ENCODE data around the gene UNC13A. TPM values are rescaled to one million over a fixed set of nuclear protein-coding genes. Genes with fewer than 3 reads are reported as not detected.
"Not testable (repeated sequence)": the region's sequence is repeated elsewhere in the genome, so short reads cannot be mapped to it uniquely, and the experiment has no call there.

The UNC13A gene
- total RNA-seq, 1 experiment from 2014 or later = 0.18 TPM

DNA sequence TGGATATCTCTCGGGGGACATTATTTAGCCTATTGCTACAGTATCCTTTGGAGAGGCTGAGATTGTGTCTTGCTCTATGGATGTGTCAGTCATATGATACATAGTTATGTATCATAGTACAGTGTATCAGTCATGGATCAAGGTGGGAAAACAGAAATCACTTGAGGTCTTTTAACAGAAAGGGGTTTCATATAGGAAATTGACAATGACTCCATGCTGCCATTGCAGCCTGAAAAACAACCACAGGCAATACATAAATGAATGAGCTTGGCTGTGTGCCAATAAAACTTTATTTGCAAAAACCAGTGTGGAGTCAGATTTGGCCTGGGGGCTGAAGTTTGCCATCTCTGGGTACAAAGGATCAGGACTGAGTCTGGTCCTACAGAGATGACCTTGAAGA lies 97.3 kb downstream of the UNC13A start:
- H3K27ac Mint-ChIP-seq (ENCODE audit: unreplicated experiment) = no peak overlapping the region
- H3K9me3 Mint-ChIP-seq (ENCODE audit: unreplicated experiment) = no peaks in the 10 kb centered on the region
- intact Hi-C loops (cut with micrococcal nuclease; ENCODE audit: unreplicated experiment) = no loop called here
- Histone ChIP-seq H3K4me3 (ENCODE audit: low read depth, low read length) (no peak overlapping the region), H3K9me3 (no peaks in the 10 kb centered on the region), H3K27me3 (replicated peaks; ENCODE audit: control insufficient read depth, insufficient read depth, low read length) (no peaks in the 10 kb centered on the region; the same call in 1 of the 2 replicates), H3K36me3 (ENCODE audit: control insufficient read depth, insufficient read depth, low read length) (no peaks in the 10 kb centered on the region), H3K4me1 (no peaks in the 10 kb centered on the region)
- no peaks in the 10 kb centered on the region for H3K36me3 Mint-ChIP-seq (ENCODE audit: insufficient read depth, unreplicated experiment)
- CTCF ChIA-PET = no interaction called here
- TF ChIP-seq, protein P1, sequence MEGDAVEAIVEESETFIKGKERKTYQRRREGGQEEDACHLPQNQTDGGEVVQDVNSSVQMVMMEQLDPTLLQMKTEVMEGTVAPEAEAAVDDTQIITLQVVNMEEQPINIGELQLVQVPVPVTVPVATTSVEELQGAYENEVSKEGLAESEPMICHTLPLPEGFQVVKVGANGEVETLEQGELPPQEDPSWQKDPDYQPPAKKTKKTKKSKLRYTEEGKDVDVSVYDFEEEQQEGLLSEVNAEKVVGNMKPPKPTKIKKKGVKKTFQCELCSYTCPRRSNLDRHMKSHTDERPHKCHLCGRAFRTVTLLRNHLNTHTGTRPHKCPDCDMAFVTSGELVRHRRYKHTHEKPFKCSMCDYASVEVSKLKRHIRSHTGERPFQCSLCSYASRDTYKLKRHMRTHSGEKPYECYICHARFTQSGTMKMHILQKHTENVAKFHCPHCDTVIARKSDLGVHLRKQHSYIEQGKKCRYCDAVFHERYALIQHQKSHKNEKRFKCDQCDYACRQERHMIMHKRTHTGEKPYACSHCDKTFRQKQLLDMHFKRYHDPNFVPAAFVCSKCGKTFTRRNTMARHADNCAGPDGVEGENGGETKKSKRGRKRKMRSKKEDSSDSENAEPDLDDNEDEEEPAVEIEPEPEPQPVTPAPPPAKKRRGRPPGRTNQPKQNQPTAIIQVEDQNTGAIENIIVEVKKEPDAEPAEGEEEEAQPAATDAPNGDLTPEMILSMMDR (IDR thresholded peaks at IDR 0.05; ENCODE audit: insufficient read depth in 1 of 2, low read depth in 1 of 2, low read length in 1 of 2, severe bottlenecking in 1 of 2, unreplicated experiment in 1 of 2) = no peak
- H3K4me3 Mint-ChIP-seq (ENCODE audit: unreplicated experiment) = no peak overlapping the region
- DNase-seq = no peak
- POLR2A ChIA-PET = no interaction called here
- H3K27me3 Mint-ChIP-seq (ENCODE audit: insufficient read depth, unreplicated experiment) = peaks cover 9% of the 10 kb centered on the region
- BruUV-seq (replicated peaks) = no TSS peak
- H3K4me1 Mint-ChIP-seq (ENCODE audit: low read depth, unreplicated experiment) = no peaks in the 10 kb centered on the region

DNA sequence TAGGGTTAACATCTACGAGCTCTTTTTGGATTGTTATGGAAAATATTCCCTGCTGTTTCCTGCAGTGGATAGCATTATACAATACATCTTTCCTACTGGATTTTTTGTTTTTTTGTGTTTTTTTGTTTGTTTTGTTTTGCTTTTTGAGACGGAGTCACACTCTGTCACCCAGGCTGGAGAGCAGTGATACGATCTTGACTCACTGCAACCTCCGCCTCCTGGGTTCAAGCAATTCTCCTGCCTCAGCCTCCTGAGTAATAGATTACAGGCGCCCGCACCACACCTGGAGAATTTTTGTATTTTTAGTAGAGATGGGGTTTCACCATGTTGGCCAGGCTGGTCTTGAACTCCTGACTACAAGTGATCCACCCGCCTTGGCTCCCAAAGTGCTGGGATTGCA lies 102.8 kb downstream of the UNC13A start:
- H3K9me3 ChIP-seq; H3K4me3 ChIP-seq (ENCODE audit: low read depth, low read length); H3K27me3 ChIP-seq (replicated peaks; ENCODE audit: control insufficient read depth, insufficient read depth, low read length); H3K36me3 ChIP-seq (ENCODE audit: control insufficient read depth, insufficient read depth, low read length); H3K9me3 Mint-ChIP-seq (ENCODE audit: unreplicated experiment); DNase-seq; H3K27ac Mint-ChIP-seq (ENCODE audit: unreplicated experiment); H3K4me3 Mint-ChIP-seq (ENCODE audit: unreplicated experiment); H3K4me1 ChIP-seq; BruUV-seq (replicated peaks); POLR2A ChIA-PET; intact Hi-C loops (cut with micrococcal nuclease; ENCODE audit: unreplicated experiment); H3K27me3 Mint-ChIP-seq (ENCODE audit: insufficient read depth, unreplicated experiment); H3K4me1 Mint-ChIP-seq (ENCODE audit: low read depth, unreplicated experiment): not testable (repeated sequence)
- H3K36me3 Mint-ChIP-seq (ENCODE audit: insufficient read depth, unreplicated experiment) = peaks cover 18% of the 10 kb centered on the region
- CTCF ChIA-PET = interaction anchor here (0.6 kb wide), 1 partner anchor 516 kb away, joined by 3 read pairs; no protein-coding TSS in a partner anchor

DNA sequence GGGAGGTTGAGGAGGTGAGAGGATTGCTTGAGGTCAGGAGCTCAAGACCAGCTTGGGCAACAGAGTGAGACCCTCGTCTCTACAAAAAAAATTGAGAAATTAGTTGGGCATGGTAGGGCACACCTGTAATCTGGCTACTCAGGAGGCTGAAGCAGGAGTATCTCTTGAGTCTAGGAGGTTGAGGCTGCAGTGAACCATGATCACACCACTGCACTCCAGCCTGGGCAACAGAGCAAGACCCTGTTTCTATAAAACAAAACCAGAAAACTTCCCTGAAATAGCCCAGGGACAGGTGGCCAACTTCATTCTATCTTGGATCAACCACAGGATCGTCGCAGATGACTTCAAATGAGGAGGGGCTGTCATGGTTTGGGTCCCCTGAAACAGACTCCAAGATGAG lies 104.0 kb downstream of the UNC13A start:
- Mint-ChIP-seq H3K4me1 (ENCODE audit: low read depth, unreplicated experiment) (peaks cover 6% of the 10 kb centered on the region), H3K27me3 (ENCODE audit: insufficient read depth, unreplicated experiment) (no peaks in the 10 kb centered on the region), H3K36me3 (ENCODE audit: insufficient read depth, unreplicated experiment) (peaks cover 29% of the 10 kb centered on the region), H3K27ac (ENCODE audit: unreplicated experiment) (no peak overlapping the region), H3K9me3 (ENCODE audit: unreplicated experiment) (no peaks in the 10 kb centered on the region), H3K4me3 (ENCODE audit: unreplicated experiment) (no peak overlapping the region)
- intact Hi-C loops (cut with micrococcal nuclease; ENCODE audit: unreplicated experiment) = no loop called here
- ChIA-PET CTCF (no interaction called here), POLR2A (no interaction called here)
- peaks cover 3% of the 10 kb centered on the region; the same call in 1 of the 2 replicates for H3K36me3 ChIP-seq (ENCODE audit: control insufficient read depth, insufficient read depth, low read length)
- TF ChIP-seq, protein P1 (IDR thresholded peaks at IDR 0.05; ENCODE audit: insufficient read depth in 1 of 2, low read depth in 1 of 2, low read length in 1 of 2, severe bottlenecking in 1 of 2, unreplicated experiment in 1 of 2) = no peak
- no peaks in the 10 kb centered on the region for H3K9me3 ChIP-seq
- H3K4me1 ChIP-seq = no peaks in the 10 kb centered on the region
- no TSS peak for BruUV-seq (replicated peaks)
- no peak overlapping the region for H3K4me3 ChIP-seq (ENCODE audit: low read depth, low read length)
- no peak for DNase-seq
- no peaks in the 10 kb centered on the region for H3K27me3 ChIP-seq (replicated peaks; ENCODE audit: control insufficient read depth, insufficient read depth, low read length)

DNA sequence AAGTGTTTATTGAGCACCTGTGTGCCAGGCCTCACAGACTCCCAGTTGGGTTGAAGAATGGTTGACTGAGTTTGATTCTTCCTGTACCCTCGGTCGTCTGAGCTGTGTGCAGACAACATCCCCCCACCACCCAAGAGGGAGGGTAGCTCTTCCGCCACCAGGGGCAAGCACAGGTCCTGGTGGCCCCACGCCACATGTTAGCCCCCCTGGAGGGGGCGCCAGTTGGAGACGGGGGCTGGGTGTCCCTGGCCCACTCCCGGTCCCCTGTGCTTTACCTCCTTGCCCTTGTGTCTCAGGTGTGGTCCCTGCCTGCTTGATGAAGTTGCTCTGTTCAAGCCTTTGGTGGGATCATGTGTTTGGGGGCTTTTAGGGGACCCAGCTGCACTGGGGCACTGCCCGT lies 105.5 kb downstream of the UNC13A start:
- Histone ChIP-seq H3K4me3 (ENCODE audit: low read depth, low read length) (no peak overlapping the region), H3K36me3 (ENCODE audit: control insufficient read depth, insufficient read depth, low read length) (peaks cover 3% of the 10 kb centered on the region; the same call in 1 of the 2 replicates), H3K9me3 (no peaks in the 10 kb centered on the region), H3K27me3 (replicated peaks; ENCODE audit: control insufficient read depth, insufficient read depth, low read length) (no peaks in the 10 kb centered on the region), H3K4me1 (no peaks in the 10 kb centered on the region)
- DNase-seq = no peak
- no peak overlapping the region for H3K4me3 Mint-ChIP-seq (ENCODE audit: unreplicated experiment)
- no peaks in the 10 kb centered on the region for H3K9me3 Mint-ChIP-seq (ENCODE audit: unreplicated experiment)
- intact Hi-C loops (cut with micrococcal nuclease; ENCODE audit: unreplicated experiment) = no loop called here
- H3K36me3 Mint-ChIP-seq (ENCODE audit: insufficient read depth, unreplicated experiment) = peaks cover 44% of the 10 kb centered on the region
- peaks cover 7% of the 10 kb centered on the region for H3K4me1 Mint-ChIP-seq (ENCODE audit: low read depth, unreplicated experiment)
- no peak overlapping the region for H3K27ac Mint-ChIP-seq (ENCODE audit: unreplicated experiment)
- POLR2A ChIA-PET = no interaction called here
- BruUV-seq (replicated peaks) = no TSS peak
- TF ChIP-seq, protein P1 (IDR thresholded peaks at IDR 0.05; ENCODE audit: insufficient read depth in 1 of 2, low read depth in 1 of 2, low read length in 1 of 2, severe bottlenecking in 1 of 2, unreplicated experiment in 1 of 2) = no peak
- H3K27me3 Mint-ChIP-seq (ENCODE audit: insufficient read depth, unreplicated experiment) = no peaks in the 10 kb centered on the region
- CTCF ChIA-PET = no interaction called here
